ENCODE data around the gene INTS3.

- TF ChIP-seq POLR2A (IDR thresholded peaks at IDR 0.05; ENCODE audit: low read length) (no peak), GATA1 (IDR thresholded peaks at IDR 0.05; ENCODE audit: low read depth, low read length) (no peak)
These were observed 49.1 kb upstream of the INTS3 start, which contains the start of gene NPR1 for GRCh38 chr1:153678519-153679336.
